Mesendoderm (in vitro differentiated cells): ENCODE results near the gene DGAT2.

ENCODE experiments used
- DNase-seq: peaks from one replicate; pipeline ENCODE4 v3.0.0; 2013
- H2AK5ac ChIP-seq: 2 replicates; pipeline ENCODE4 v1.6.1; 2013; ENCODE audit warnings: low read length, inconsistent platforms
- H2BK120ac ChIP-seq: 2 replicates; pipeline ENCODE4 v1.6.1; 2013; ENCODE audit warnings: low read depth, mild to moderate bottlenecking, low read length, moderate library complexity, mixed read lengths
- H2BK15ac ChIP-seq: replicated peaks from 2 replicates; pipeline ENCODE4 v1.6.1; 2013; ENCODE audit warnings: low read depth, mild to moderate bottlenecking, moderate library complexity
- H2BK5ac ChIP-seq: 2 replicates; pipeline ENCODE4 v1.6.1; 2013; ENCODE audit warnings: low read length, inconsistent platforms
- H3K18ac ChIP-seq: 2 replicates; pipeline ENCODE4 v1.6.1; 2013; ENCODE audit warnings: mild to moderate bottlenecking, low read length, mixed read lengths
- H3K23ac ChIP-seq: one replicate; pipeline ENCODE4 v1.6.1; 2013; ENCODE audit warnings: low read length
- H3K27ac ChIP-seq: 2 replicates; pipeline ENCODE4 v1.5.1; 2013; ENCODE audit warnings: low read depth, mild to moderate bottlenecking, inconsistent platforms, low read length, moderate library complexity
- H3K27me3 ChIP-seq: 2 replicates; pipeline ENCODE4 v1.6.1; 2013; ENCODE audit warnings: low read length, control low read depth, mild to moderate bottlenecking, inconsistent platforms; ENCODE audit not compliant: insufficient read depth, poor library complexity
- H3K36me3 ChIP-seq: 2 replicates; pipeline ENCODE4 v1.6.1; 2013; ENCODE audit warnings: low read length, inconsistent platforms; ENCODE audit not compliant: control insufficient read depth, insufficient read depth
- H3K4ac ChIP-seq: one replicate; pipeline ENCODE4 v1.6.1; 2013; ENCODE audit warnings: low read depth, mild to moderate bottlenecking, low read length, moderate library complexity
- H3K4me1 ChIP-seq: 2 replicates; pipeline ENCODE4 v1.6.1; 2013; ENCODE audit warnings: low read depth, low read length, inconsistent platforms; ENCODE audit not compliant: control insufficient read depth
- H3K4me2 ChIP-seq: 2 replicates; pipeline ENCODE4 v1.6.1; 2013; ENCODE audit warnings: low read length
- H3K4me3 ChIP-seq: 2 replicates; pipeline ENCODE4 v1.5.1; 2013; ENCODE audit warnings: mild to moderate bottlenecking, low read length
- H3K56ac ChIP-seq: one replicate; pipeline ENCODE4 v1.6.1; 2013; ENCODE audit warnings: low read length
- H3K79me1 ChIP-seq: 2 replicates; pipeline ENCODE4 v1.6.1; 2013; ENCODE audit warnings: low read length, inconsistent platforms
- H3K79me2 ChIP-seq: 2 replicates; pipeline ENCODE4 v1.6.1; 2013; ENCODE audit warnings: mild to moderate bottlenecking, low read length; ENCODE audit not compliant: control insufficient read depth, insufficient read depth
- H3K9ac ChIP-seq: 2 replicates; pipeline ENCODE4 v1.6.1; 2013; ENCODE audit warnings: low read length, inconsistent platforms
- H4K5ac ChIP-seq: one replicate; pipeline ENCODE4 v1.6.1; 2013; ENCODE audit warnings: low read length
- H4K8ac ChIP-seq: one replicate; pipeline ENCODE4 v1.6.1; 2013; ENCODE audit warnings: low read depth, mild to moderate bottlenecking, control low read depth, low read length, moderate library complexity
- WGBS: extraction: QIAGEN DNeasy Blood & Tissue Kit; methylation state at CpG from one replicate; pipeline ENCODE4 v1.1.7; 2013; ENCODE audit warnings: low lambda C conversion rate, missing lambda C conversion rate; ENCODE audit not compliant: insufficient coverage; ENCODE audit errors: extremely low coverage; 5-methylcytosine and 5-hydroxymethylcytosine counted together

DGAT2 gene

DNA sequence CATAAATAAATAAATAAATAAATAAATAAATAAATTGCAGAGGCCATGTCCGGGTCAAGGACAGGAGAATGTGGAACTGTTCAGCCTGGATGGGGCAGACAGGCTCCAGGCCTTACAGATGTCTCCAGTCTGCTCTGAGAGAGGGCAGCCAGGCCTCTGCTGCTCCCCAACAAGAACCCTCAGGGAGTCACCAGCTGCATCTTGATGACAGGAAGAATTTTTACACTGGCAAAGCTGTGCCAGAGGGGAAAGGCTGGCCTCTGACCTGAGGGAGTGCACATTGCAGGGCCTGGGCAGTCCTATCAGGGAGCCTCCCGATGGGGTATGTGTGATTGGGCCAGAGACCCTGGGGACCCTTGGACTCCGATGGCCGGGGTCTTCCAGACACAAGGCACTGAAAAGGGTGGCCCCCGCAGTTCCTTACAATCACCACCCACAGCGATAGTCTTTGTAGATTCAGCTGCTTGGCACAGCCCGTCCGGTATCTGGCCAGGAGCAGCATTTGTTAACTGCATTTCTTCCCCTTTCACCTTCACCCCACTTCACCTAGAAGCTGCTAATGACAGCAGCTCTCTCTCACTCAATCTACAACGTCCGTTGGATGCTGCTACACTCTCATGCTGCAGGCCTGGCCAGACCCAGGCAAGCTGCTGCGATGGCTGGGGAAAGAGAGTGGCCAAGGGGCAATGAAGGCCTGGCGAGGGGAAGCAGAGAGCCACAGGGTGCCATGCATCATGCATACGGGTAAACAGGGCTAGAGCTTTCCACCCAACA is 42.8 kb upstream of the DGAT2 start:
- Histone ChIP-seq H3K4ac (no peak overlapping the region), H3K27ac (no peak overlapping the region), H3K79me2 (no peaks in the 10 kb centered on the region), H2BK5ac (no peak overlapping the region), H3K79me1 (no peaks in the 10 kb centered on the region), H3K4me3 (no peak overlapping the region), H3K4me2 (no peak overlapping the region), H2AK5ac (no peak overlapping the region), H3K36me3 (no peaks in the 10 kb centered on the region), H3K4me1 (no peaks in the 10 kb centered on the region), H3K56ac (no peak overlapping the region), H3K27me3 (no peaks in the 10 kb centered on the region), H3K23ac (no peak overlapping the region), H3K18ac (no peak overlapping the region), H4K8ac (no peak overlapping the region), H2BK120ac (no peak overlapping the region), H2BK15ac (no peak overlapping the region), H3K9ac (no peak overlapping the region), H4K5ac (no peak overlapping the region)
- WGBS = no CpG with 5 or more reads among the region's 13 CpGs
- DNase-seq = no peak

- no peak overlapping the region for H3K56ac ChIP-seq
- H4K5ac ChIP-seq = no peak overlapping the region
- WGBS = no CpG with 5 or more reads among the region's 2 CpGs
- H3K4me3 ChIP-seq = no peak overlapping the region
- H3K18ac ChIP-seq = no peak overlapping the region
- H3K23ac ChIP-seq = no peak overlapping the region
- H2BK5ac ChIP-seq = no peak overlapping the region
- H3K36me3 ChIP-seq = no peaks in the 10 kb centered on the region
- H3K27ac ChIP-seq = no peak overlapping the region
- H3K4ac ChIP-seq = no peak overlapping the region
- no peaks in the 10 kb centered on the region for H3K4me1 ChIP-seq
- H3K79me2 ChIP-seq = no peaks in the 10 kb centered on the region
- no peak overlapping the region for H2AK5ac ChIP-seq
- H3K4me2 ChIP-seq = no peak overlapping the region
- no peak overlapping the region for H2BK120ac ChIP-seq
- DNase-seq = no peak
- H3K27me3 ChIP-seq = no peaks in the 10 kb centered on the region
- H2BK15ac ChIP-seq = no peak overlapping the region
- H3K9ac ChIP-seq = no peak overlapping the region
- no peak overlapping the region for H4K8ac ChIP-seq
- no peaks in the 10 kb centered on the region for H3K79me1 ChIP-seq
These were observed 39.6 kb upstream of the DGAT2 start for GRCh38 chr11:75728992-75729391.

DNA sequence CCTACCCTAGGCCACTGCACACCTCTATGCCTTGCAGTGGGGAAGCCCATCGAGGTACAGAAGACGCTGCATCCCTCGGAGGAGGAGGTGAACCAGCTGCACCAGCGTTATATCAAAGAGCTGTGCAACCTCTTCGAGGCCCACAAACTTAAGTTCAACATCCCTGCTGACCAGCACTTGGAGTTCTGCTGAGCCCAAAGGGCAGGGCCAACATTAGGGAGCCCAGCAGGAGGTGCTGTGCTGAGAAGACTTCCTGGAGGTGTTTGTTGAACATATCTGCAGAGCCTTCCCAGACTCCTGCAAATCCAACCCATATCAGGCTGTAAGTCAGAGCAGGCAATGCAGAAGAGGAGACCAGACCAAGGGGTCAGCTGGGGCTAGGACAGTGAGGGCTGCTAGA is 37.5 kb upstream of the DGAT2 start:
- no peak overlapping the region for H3K56ac ChIP-seq
- no peaks in the 10 kb centered on the region for H3K36me3 ChIP-seq
- H3K9ac ChIP-seq = no peak overlapping the region
- H3K4me2 ChIP-seq = no peak overlapping the region
- no peaks in the 10 kb centered on the region for H3K79me2 ChIP-seq
- H4K8ac ChIP-seq = no peak overlapping the region
- H3K23ac ChIP-seq = no peak overlapping the region
- H2BK15ac ChIP-seq = no peak overlapping the region
- no CpG with 5 or more reads among the region's 5 CpGs for WGBS
- H2BK5ac ChIP-seq = no peak overlapping the region
- H3K18ac ChIP-seq = no peak overlapping the region
- H3K27ac ChIP-seq = no peak overlapping the region
- H4K5ac ChIP-seq = no peak overlapping the region
- H2BK120ac ChIP-seq = no peak overlapping the region
- H3K79me1 ChIP-seq = no peaks in the 10 kb centered on the region
- H3K4ac ChIP-seq = no peak overlapping the region
- H3K4me1 ChIP-seq = no peaks in the 10 kb centered on the region
- H3K4me3 ChIP-seq = no peak overlapping the region
- H2AK5ac ChIP-seq = no peak overlapping the region
- no peak for DNase-seq
- no peaks in the 10 kb centered on the region for H3K27me3 ChIP-seq

DNA sequence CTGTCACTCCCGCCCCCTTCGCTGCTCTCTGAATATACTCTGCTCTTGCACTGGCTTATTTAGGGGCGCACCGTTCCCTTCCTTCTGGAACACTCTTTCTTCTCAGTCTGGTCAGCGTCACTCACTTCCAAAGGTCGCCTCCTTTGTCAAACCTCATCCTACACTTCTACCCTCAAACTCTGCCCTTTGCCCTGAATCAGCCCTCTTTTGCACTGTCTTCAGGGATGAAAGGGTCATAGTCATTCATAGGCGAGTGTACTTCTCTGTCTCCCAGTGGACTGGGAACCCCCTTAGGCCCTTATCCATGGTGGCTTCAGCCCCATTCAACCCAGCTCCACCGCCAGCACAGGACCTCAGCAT is 35.5 kb upstream of the DGAT2 start:
- Histone ChIP-seq H3K23ac (no peak overlapping the region), H3K27ac (no peak overlapping the region), H3K4ac (no peak overlapping the region), H3K18ac (no peak overlapping the region), H3K4me2 (no peak overlapping the region), H3K79me2 (no peaks in the 10 kb centered on the region), H3K9ac (no peak overlapping the region), H3K36me3 (no peaks in the 10 kb centered on the region), H2BK5ac (no peak overlapping the region), H3K79me1 (no peaks in the 10 kb centered on the region), H4K5ac (no peak overlapping the region), H2AK5ac (no peak overlapping the region), H4K8ac (no peak overlapping the region), H2BK120ac (no peak overlapping the region), H3K56ac (no peak overlapping the region), H3K4me3 (no peak overlapping the region), H2BK15ac (no peak overlapping the region), H3K4me1 (no peaks in the 10 kb centered on the region), H3K27me3 (no peaks in the 10 kb centered on the region)
- no peak for DNase-seq
- WGBS = no CpG with 5 or more reads among the region's 8 CpGs

GRCh38 chr11:75733431-75734107 is 35.0 kb upstream of the DGAT2 start:
- Histone ChIP-seq H3K79me1 (no peaks in the 10 kb centered on the region), H3K4ac (no peak overlapping the region), H3K4me1 (no peaks in the 10 kb centered on the region), H3K4me3 (no peak overlapping the region), H3K9ac (no peak overlapping the region), H3K23ac (no peak overlapping the region), H2BK5ac (no peak overlapping the region), H3K27ac (no peak overlapping the region), H4K5ac (no peak overlapping the region), H3K56ac (no peak overlapping the region), H3K4me2 (no peak overlapping the region), H3K27me3 (no peaks in the 10 kb centered on the region), H3K18ac (no peak overlapping the region), H3K36me3 (no peaks in the 10 kb centered on the region), H2BK15ac (no peak overlapping the region), H4K8ac (no peak overlapping the region), H3K79me2 (no peaks in the 10 kb centered on the region), H2BK120ac (no peak overlapping the region), H2AK5ac (no peak overlapping the region)
- DNase-seq = no peak
- no CpG with 5 or more reads among the region's 5 CpGs for WGBS
